ENCODE results near the gene SP100.

- TF ChIP-seq CREB1 (IDR thresholded peaks at IDR 0.05; ENCODE audit: low read depth) = no peak
- TF ChIP-seq MAX (IDR thresholded peaks at IDR 0.05) = no peak
- no peak for TF ChIP-seq CEBPB (IDR thresholded peaks at IDR 0.05)
These were observed 82.6 kb downstream of the SP100 start for GRCh38 chr2:230498506-230499107.

Measured in Ishikawa (cell line).